ENCODE results near the gene GTPBP3.

The GTPBP3 gene

DNA sequence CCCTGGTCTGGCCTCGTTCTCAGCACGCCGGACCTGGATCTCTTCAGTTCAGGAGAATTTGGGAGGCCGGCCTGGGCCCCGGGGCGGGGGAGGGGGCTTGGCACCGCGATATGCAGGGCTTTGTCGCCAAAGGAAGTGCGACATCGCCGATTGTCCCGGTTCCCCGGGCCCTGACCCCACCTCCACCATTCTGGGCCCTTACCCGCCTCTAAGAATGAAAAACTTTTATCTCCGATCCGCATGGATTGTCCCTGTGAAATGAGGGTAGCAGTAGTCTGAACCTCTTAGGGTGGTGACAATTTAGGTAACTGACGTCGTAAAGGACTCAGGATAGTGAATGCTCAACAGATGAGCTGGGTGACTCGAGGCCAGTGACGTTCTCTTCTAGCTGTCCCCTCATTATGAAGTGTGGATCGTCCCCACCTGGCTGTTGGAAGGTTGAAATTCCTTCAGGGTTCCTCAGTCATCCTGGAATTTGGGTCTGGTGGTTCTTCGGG, 27.3 kb upstream of the GTPBP3 start:
- DNase-seq, result no peak

GRCh38 chr19:17311455-17312188, 25.7 kb upstream of the GTPBP3 start:
- no peak for DNase-seq

DNA sequence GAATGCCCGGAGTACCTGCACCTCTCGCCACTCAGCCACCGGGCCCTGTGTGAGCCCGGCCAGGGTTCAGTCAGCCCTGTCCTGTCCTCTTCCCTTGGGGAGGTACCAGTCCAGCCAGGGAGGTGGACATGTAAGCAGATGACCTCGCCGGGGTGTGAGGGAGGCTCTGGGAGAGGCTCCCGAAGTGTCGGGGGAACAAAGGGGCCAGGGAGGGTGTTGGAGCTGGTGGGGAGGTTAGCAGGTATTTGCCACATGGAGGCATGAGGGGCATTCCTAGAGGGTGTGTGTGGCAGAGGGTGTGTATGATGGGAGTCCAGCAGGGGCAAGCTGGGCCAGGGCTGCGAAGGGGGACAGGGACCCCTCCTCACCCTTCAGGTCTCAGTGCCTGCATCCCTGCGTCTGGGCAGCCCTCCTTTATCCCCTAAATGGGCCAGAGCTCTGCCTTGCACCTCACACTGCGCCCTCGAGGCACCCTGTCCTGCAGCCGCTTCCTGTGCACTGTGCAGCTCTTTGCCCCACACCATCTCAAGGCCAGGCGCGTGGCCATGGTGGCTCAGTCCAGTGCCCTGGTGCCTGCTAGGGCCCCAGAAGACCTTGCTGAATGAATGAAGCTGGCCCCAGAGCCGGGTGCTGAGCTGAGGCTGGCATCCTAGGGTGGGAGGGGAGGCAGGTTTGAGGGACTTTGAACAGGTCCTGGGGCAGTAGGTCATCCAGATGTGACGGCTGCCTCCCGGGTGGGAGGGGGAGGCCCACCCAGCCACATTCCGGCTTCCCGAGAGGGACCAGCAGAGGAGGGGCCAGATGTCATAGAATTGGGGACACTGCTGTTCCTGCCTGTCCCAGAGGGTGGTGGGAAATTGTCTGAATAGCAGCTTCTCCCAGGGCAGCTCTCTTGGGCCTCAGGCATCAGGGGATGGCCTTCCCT, 24.9 kb upstream of the GTPBP3 start:
- DNase-seq, result no peak

DNA sequence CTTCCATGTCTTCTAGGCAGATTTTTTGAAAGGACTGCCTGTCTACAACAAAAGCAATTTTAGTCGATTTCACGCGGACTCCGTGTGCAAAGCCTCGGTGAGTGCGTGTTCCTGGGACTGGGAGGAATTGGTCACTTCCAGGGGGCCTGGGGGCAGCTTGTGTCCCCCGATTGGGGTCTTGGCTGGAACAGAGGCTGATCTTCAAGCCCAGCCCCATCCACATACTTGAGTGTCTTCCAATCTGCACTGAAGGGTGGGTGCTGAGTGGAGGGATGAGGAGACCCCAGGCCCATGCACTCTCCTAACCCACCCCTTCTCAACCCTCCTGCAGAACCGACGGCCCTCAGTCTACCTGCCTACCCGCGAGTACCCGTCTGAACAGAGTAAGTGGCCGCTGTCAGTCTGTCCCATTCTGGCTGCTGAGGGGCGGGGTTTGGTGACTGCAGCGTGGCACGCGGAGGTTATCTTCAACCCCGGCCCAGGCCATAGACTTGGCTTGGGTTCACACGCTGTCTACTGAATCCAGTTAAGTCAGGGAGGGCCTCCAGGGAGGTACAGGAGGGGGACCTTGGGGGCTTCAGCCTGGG, 23.3 kb upstream of the GTPBP3 start:
- no peak for DNase-seq

DNA sequence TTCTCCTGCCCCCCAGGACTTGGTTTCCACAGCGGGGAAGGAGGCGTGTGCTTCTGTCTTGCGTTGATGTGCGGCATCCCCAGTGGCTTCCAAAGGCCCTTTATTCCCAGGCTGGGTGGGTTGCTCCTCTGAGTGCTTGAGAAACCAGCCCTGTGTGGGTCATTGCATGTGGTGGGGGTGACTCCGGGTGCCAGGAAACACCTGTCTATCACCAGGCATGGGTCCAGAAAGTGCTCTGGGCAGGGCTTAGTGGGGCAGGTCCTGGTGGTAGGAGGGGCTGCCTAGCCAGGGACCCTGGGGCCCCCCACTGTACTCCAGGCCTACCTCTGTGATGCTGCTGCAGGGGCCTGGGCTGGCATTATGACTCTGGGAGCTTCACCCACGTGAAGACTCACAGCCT, 18.4 kb upstream of the GTPBP3 start:
- no peak for DNase-seq

- no peak for DNase-seq
These were observed 17.7 kb upstream of the GTPBP3 start for GRCh38 chr19:17319473-17320238.

DNA sequence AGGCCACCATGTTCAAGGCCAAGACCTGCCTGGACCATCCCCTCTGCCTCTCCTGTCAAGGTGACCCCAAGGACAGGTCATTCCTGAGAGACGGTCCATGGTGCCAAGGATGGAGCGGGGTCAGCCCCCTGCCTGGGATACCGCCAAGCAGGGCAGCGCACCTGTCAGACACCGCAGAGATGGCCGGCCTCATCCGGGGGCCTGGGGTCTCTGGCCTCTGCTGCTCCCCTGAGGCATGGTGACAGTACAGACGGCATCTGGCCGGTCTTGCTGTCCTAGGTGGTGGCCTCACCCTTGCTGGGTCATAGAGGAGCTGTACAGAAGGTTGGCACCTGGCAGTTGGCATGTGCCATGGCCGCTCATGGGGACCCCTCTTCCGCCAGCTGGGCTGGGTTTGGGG, 16.9 kb upstream of the GTPBP3 start:
- no peak for DNase-seq

- no peak for DNase-seq
These were observed 15.5 kb upstream of the GTPBP3 start for GRCh38 chr19:17321655-17322489.

DNA sequence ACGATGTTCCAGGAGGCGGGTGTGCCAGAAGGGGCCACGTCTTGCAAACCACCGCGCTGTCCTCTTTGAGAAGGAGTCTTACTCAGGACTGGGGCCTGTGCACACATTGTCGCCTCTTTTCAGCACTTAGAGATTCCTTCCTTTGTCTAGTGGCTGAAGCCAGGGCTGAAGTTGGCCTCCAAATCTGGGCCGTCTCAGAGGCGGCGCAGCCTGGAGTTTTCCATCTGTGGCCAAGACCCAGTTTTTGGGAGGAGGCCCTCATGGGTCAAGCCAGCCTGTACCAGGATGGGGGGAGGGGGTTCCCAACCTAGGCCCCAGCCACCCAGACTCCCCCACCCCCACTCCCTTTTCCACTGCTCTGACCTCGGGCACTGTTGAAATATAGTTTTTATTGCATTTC, 14.5 kb upstream of the GTPBP3 start:
- no peak for DNase-seq

DNA sequence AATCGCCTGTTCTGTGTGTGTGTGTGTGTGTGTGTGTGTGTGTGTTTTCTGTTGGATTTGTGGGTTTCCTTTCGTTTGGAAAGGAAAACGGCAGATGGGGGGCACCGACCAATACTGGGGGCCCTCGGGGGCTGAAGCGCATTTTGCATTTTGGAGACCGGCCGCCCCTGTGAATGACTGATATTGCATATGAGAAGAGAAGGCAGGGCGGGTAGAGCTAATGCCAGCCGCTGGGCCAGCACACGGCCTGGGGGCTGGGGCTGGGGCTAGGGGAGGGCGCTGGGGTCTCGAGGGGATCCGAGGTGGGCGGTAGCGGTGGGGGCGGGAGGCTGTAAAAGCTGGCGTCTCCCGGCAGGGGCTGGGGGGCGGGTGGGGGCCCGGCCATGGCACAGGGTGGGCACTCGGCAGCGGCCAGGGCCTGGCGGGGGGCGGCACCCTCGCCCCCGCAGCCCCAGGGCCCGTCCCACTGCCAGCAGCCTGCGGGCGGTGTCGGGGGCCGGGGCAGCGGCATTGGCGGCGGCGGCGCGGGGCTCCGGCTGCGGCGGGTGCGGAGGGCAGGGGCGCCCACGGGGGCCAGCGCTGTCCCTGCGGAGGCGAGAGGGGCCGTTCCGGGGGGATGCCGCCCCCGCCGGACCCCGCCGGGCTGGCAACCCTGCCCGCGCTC, 13.9 kb upstream of the GTPBP3 start:
- DNase-seq, result no peak

DNA sequence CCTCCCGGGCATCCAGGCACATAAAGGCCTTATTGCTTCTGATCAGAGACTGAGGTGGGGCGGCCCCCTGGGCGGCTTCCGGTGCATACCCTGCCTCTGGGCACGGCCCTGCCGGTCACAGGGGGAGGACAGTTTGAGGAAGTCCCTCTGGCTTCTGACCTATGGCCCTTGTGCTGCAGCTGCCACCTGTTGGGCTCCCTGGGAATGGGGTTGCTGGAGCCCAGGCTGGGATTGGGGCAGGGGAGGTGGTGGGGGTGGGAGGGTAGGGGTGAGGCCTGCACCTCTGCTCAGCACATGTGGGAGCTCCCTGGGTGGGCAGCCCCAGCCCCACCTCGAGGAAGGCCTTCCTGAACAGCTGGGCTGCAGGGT, 13.4 kb upstream of the GTPBP3 start:
- no peak for DNase-seq

DNA sequence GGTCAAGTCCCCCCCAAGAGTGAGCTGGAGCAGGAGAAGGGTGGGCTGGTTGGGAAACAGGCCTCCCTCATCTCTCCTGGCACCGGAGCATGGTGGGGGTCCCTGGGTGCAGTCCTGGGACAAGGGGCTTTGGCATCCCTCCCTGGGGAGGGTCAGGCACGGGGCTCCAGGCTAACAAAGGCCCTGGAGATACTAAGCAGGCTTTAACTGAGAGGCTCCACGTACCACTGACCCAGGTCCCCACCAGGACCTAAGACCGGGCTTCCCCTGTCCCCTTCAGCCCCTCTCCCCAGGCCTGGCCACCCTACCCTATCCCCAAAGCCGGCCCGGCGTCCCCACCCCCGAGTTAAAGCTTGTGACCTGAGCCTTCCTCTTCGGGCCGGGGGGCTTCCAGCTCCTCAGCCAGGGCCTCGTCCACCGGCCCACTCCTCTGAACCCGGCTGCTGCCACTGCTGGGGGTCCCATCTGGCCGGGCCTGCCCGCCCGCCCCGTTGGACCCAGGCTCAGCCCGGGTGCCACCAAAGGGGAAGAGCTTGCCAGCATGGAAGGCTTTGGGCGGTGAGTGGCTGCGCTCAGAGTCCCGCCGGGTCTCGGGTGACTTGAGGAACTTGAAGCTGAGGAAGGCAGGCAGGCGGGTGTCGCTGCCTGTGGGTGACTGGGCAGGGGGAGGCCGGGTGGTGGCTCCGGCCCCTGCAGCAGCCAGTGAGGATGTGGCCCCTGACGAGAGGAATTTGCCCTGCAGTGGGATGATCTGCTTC, 12.8 kb upstream of the GTPBP3 start:
- DNase-seq, result no peak

DNA sequence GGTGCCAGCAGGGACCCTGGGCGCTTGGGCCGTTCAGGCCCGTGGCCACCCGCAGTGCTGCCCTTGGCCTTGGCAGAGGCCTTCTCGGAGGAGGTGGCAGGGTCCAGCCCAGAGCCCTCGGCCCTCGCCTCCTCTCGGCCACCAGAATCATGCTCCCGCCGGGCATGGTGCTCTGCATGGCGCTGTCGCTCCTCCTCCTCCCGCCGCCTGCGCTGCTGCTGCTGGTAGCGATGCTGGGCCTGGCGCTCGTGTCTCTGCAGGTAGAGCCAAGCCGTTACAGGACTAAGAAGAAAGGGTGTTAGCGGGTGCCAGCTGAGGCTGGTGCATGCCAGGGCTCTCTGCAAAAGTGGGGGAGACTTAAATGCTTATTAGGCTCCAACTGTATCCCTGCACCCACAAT, 12.2 kb upstream of the GTPBP3 start:
- DNase-seq, result no peak

DNA sequence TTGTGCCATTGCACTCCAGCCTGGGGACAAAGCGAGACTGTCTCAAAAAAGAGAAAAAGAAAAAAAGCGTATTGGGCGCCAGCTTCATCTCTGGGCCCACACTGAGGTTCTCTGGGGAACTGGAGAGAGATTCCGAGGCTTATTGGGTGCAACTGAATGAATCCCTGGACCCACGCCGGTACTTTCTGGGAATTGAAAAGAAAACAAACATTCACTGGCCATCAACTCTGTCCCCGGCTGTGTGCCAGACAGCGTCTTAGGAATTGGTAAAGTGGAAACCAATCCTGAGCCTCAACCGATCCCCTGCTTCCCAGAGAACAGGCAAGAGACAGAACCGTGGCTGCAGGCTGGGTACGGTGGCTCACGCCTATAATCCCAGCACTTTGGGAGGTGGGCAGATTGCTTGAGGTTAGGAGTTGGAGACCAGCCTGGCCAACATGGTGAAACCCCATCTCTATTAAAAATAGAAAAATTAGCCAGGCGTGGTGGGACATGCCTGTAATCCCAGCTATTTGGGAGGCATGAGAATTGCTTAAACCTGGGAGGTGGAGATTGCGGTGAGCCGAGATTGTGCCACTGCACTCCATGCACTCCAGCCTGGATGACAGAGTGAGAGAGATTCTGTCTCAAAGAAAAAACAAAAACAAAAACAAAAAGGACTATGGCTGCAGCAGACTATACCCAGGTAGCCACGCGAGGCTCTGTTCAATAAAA, 11.3 kb upstream of the GTPBP3 start:
- no peak for DNase-seq

- DNase-seq, result no peak
These were observed 10.8 kb upstream of the GTPBP3 start for GRCh38 chr19:17326595-17326966.

DNA sequence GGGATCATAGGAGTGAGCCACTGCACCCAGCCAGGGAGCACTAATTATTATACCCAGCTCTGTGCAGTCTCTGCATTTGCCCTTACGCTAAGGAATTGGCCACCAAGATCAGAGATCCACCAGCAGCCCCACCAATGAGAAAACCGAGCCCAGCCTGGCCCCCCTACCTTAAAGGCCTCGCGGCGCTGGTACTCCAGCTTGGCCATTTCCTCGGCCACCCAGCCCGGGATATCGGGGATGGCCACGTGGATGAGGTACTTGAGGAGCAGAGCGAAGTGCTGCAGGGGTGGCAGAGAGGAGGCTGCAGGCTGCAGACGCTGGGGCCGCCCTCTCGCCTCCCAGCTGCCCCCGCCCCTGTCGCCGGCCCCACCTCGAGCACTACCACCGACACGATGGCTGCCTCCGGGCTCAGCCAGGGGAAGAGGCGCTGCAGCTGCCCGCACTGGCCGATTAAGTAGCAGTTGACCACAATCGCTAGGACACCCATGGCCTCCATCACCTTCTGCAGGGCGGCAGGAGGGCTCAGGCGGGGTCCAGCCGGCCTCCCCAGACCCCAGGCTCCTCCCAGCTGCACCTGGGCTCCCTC, 10.2 kb upstream of the GTPBP3 start:
- no peak for DNase-seq

DNA sequence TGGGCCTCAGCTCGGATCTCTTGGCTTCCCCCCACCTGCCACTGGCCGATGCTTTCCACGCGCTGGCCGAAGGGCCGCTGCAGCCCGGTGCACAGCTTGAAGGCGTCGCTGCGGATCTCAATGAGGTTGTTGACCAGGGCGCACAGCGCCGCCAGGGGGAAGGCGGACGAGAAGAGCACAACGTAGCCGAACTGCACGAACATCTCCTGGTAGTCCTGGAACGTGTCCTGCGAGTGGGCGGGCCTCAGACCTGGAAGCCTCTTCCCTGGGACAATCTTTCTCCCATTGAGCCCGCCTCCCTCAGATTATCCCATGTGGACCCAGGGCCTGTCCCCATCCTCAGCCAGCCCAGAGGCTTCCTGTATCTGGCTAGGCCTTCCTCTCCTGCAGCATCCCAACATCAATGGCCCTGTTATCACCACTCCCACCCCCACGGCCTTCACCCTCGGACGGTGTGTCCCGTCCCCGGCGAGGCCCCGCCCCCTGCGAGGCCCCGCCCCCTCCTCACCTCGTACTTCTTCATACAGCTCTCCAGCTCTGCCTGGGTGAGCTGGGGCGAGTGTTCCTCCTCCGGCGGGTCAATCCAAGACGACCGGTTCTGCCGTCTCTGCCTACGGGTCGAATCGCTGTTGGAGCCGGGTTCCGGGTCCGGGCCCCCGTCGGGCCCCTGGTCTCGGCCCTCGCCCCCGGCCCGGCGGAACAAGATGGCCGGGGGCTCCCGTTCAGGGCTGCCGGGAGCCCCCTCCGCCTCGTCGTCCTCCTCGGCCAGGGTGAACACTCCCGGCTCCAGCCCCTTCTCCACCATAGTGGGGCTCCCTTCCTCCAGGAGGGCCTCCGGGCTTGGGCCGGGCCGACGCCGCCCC, 9.5 kb upstream of the GTPBP3 start:
- no peak for DNase-seq

DNA sequence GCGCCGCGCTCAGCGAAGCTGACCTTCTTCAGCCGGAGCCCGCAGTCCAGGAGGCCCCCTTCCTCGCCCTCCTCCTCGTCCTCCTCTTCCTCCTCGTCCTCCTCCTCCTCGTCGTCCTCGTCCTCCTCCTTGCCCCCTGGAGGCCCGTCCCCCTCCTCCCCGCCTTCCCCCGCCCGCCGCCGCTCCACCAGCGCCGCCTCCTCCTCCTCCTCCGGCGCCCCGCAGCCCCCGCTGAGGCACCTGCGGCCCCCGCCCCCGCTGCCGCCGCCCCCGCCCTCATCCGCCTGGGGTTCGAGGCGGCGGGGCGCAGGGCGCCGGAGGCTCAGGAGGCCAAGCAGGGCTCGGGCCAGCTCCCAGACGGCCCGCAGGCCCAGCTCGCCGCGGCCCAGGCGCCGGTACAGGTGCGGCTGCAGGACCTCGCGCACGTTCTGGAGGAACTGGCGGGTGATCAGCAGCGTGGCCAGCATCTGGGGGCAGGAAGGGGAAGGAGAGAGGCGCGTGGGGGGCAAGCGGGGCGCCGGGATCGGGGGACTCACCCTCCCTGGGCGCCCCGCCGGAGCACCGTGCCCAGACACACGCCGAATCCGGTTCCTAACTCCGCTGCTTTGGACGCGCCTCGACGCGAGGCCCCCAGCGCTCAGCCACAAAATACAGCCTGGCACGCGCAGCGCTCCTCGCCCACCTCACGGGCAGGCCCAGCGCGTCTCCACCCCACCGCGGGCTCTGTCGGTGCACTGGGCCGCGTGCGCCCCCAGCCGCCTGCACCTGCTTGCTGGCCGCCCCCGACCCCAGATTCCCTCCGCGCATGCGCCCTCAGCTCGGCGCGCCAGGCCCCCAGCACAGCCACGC, 8.6 kb upstream of the GTPBP3 start:
- no peak for DNase-seq

Measured in NCI-H2081 (cell line).